Heart right ventricle (tissue), 16 donors: ENCODE measurements around the gene TSHR. TPM values are rescaled to one million over a fixed set of nuclear protein-coding genes. Genes with fewer than 3 reads are reported as not detected.

Experiments
- ATAC-seq, 8 donors: fragments of 200-7000 bp; cut with Tn5 transposase; one replicate each; pipeline ENCODE4 v1.9.1; 2020; ENCODE audit warnings: mild to moderate bottlenecking in 8 of 8, moderate library complexity in 8 of 8, moderate number of reproducible peaks in 1 of 8
- DNase-seq, 2 donors: peaks; one replicate each; pipeline ENCODE4 v3.0.0-alpha.2; 2020
- H3K27ac ChIP-seq, 10 donors: fragments of 200-600 bp; sonication (generic) in 2 of 10; one replicate each; pipeline versions ENCODE4 v1.5.0 to v1.8.0; 2020 to 2022; ENCODE audit warnings: mild to moderate bottlenecking in 3 of 10
- H3K27me3 ChIP-seq, 7 donors: fragments of 200-600 bp; one replicate each; pipeline ENCODE4 v1.8.0; 2021 to 2022; ENCODE audit warnings: mild to moderate bottlenecking in 2 of 7
- H3K36me3 ChIP-seq, 9 donors: fragments of 200-600 bp; sonication (generic) in 1 of 9; one replicate each; pipeline versions ENCODE4 v1.5.0 to v1.8.0; 2020 to 2022; ENCODE audit warnings: mild to moderate bottlenecking in 2 of 9
- H3K4me1 ChIP-seq, 9 donors: fragments of 200-600 bp; sonication (generic) in 1 of 9; one replicate each; pipeline versions ENCODE4 v1.5.0 to v1.8.0; 2020 to 2022; ENCODE audit warnings: mild to moderate bottlenecking in 4 of 9
- H3K4me3 ChIP-seq, 10 donors: fragments of 200-600 bp; sonication (generic) in 2 of 10; one replicate each; pipeline versions ENCODE4 v1.5.0 to v1.8.0; 2020 to 2022; ENCODE audit warnings: mild to moderate bottlenecking in 7 of 10, moderate library complexity in 2 of 10
- H3K9me3 ChIP-seq, 11 donors: fragments of 200-600 bp in 10 of 11; sonication (generic) in 2 of 11; one replicate each; pipeline versions ENCODE4 v1.5.0 to v1.8.0; 2013 to 2022; ENCODE audit warnings: mild to moderate bottlenecking in 2 of 11, control low read depth in 1 of 11, moderate library complexity in 1 of 11
- CTCF ChIP-seq, 9 donors: fragments of 200-600 bp; sonication (generic) in 2 of 9; IDR thresholded peaks; one replicate each; pipeline versions ENCODE4 v1.5.0 to v1.8.0; 2021 to 2022; ENCODE audit warnings: antibody characterized with exemption in 9 of 9, mild to moderate bottlenecking in 5 of 9, moderate library complexity in 1 of 9
- WGBS, 2 donors: extraction: QIAGEN DNeasy Blood & Tissue Kit; methylation state at CpG; one replicate each; pipeline ENCODE4 v1.1.7; 2013; ENCODE audit warnings: inconsistent platforms in 1 of 2; 5-methylcytosine and 5-hydroxymethylcytosine counted together
- intact Hi-C, 10 donors: fragments of 100-400 bp; cut with DNase I; formaldehyde crosslinking; loops; one replicate each; pipeline versions ENCODE4 v1.11.1 to v1.14.2; 2022
- polyA plus RNA-seq, 2 donors: library from polyadenylated mRNA; stranded (reverse); fragments of 200-250 nt; gene quantifications; one replicate each; pipeline ENCODE4 v1.2.3, GENCODE V29; 2013
- total RNA-seq, 10 donors: library from RNA; stranded (reverse); fragmentation: NEBNext Ultra II Directional in 3 of 10; extraction: Animal tissue kit (Norgen Biotek cat#: 25700) in 3 of 10; gene quantifications; one replicate each; pipeline versions ENCODE4 v1.2.1 to v1.2.4, GENCODE V29; 2021 to 2023
- donor health status: Arrhythmogenic right ventricular cardiomyopathy.
- donor health status: ischemic (EF 13 %, LVEDD 7.1; RV severe dilation, severe dysfunction).
- donor health status: healthy with polysubstance abuse.
- donor health status: DM: no; HTN: yes; CAD: no.
- donor health status: DM: no; HTN: no; CAD: no.
- donor health status: ischemic (EF 25% LVEDD 6.9; RV normal size, moderate dysfunction).
- donor health status: ischemic (EF 25% LVEDD 5.7; RV mildly dilated, moderate dysfunction).
- donor health status: healthy.
- donor health status: DM: yes; HTN: yes; CAD: no.
- donor health status: Ischemic cardiomyopathy.
- donor health status: ischemic (EF 35%, LVEDD 5.7; RV mildly dilated, moderate dysfunction).
- donor health status: nonischemic (EF 11% LVEDD 7.7; RV severe dilation, severe dysfunction).
- donor health status: DM: yes; HTN: yes; CAD: no.
- donor health status: PGD.
- donor health status: ischemic (EF 29% LVEDD 5.4; RV normal size, mild dysfunction).
- donor health status: nonischemic (EF 23%, LVEDD 6.1; RV moderate dilation, normal function).

TSHR gene
- total and polyA plus RNA-seq, 12 donors, result 0.04 TPM; not detected in 11

- H3K9me3 ChIP-seq, result no peaks in the 10 kb centered on the region
- H3K36me3 ChIP-seq, result no peaks in the 10 kb centered on the region
- peak in 8 of 9 donors; percentile 23 to 66 (median 50) for TF ChIP-seq CTCF (IDR thresholded peaks at IDR 0.05)
- WGBS, 2 donors, result 14% methylated on average over 1 of the region's 1 CpG
- peak overlapping the region in 1 of 10 donors; percentile 23 for H3K27ac ChIP-seq
- DNase-seq (peak in 1 of 2 donors; percentile 44), ATAC-seq (peak; percentile 61 to 95 (median 90))
- H3K27me3 ChIP-seq, result no peaks in the 10 kb centered on the region
- intact Hi-C loops, result loop anchor here in 4 of 10 donors (10.0 kb wide), 2 partner anchors 169 to 209 kb away; partner anchors contain the start of gene TSHR (in 3 of the 4)
- peaks cover 0 to 18% (median under 1%) of the 10 kb centered on the region in 9 donors for H3K4me1 ChIP-seq
- no peak overlapping the region for H3K4me3 ChIP-seq
Observed at GRCh38 chr14:81164167-81164774, 208.8 kb downstream of the TSHR start.

- no peaks in the 10 kb centered on the region for H3K9me3 ChIP-seq
- TF ChIP-seq CTCF (IDR thresholded peaks at IDR 0.05), result no peak
- H3K4me3 ChIP-seq, result no peak overlapping the region
- intact Hi-C loops, result loop anchor here in 5 of 10 donors (5.0 to 10.0 kb wide), 3 partner anchors 168 to 210 kb away; partner anchors contain the start of gene TSHR (in 3 of the 5)
- H3K36me3 ChIP-seq, result no peaks in the 10 kb centered on the region
- H3K27me3 ChIP-seq, result no peaks in the 10 kb centered on the region
- ATAC-seq (peak in 1 of 8 donors; percentile 43), DNase-seq (peak in 1 of 2 donors; percentile 6)
- H3K27ac ChIP-seq, result peak overlapping the region in 1 of 10 donors; percentile 23
- 28 to 46% methylated on average over 4 of the region's 4 CpGs for WGBS, 2 donors
- peaks cover 0 to 25% (median 7%) of the 10 kb centered on the region in 9 donors for H3K4me1 ChIP-seq
Observed at GRCh38 chr14:81165188-81165587, 209.8 kb downstream of the TSHR start.

GRCh38 chr14:81166121-81166520 lies 210.7 kb downstream of the TSHR start:
- Histone ChIP-seq H3K36me3 (no peaks in the 10 kb centered on the region), H3K27me3 (no peaks in the 10 kb centered on the region), H3K9me3 (no peaks in the 10 kb centered on the region), H3K4me1 (peaks cover 0 to 30% (median 8%) of the 10 kb centered on the region in 9 donors), H3K4me3 (no peak overlapping the region), H3K27ac (no peak overlapping the region)
- WGBS, 2 donors, result 82 to 86% methylated on average over 2 of the region's 2 CpGs
- no peak for TF ChIP-seq CTCF (IDR thresholded peaks at IDR 0.05)
- ATAC-seq, result no peak
- intact Hi-C loops, result loop anchor here in 5 of 10 donors (5.0 to 10.0 kb wide), 3 partner anchors 169 to 211 kb away; partner anchors contain the start of gene TSHR (in 3 of the 5)
- DNase-seq, result no peak

GRCh38 chr14:81169267-81169666 lies 213.8 kb downstream of the TSHR start:
- no peak for TF ChIP-seq CTCF (IDR thresholded peaks at IDR 0.05)
- Histone ChIP-seq H3K9me3 (no peaks in the 10 kb centered on the region), H3K4me3 (peak overlapping the region in 8 of 10 donors; percentile 67 to 84 (median 76)), H3K27me3 (no peaks in the 10 kb centered on the region), H3K27ac (peak overlapping the region in 9 of 10 donors; percentile 89 to 98 (median 93)), H3K36me3 (no peaks in the 10 kb centered on the region), H3K4me1 (peaks cover 0 to 38% (median 8%) of the 10 kb centered on the region in 9 donors)
- DNase-seq (no peak), ATAC-seq (no peak)
- intact Hi-C loops, result loop anchor here in 5 of 10 donors (5.0 to 10.0 kb wide), 3 partner anchors 172 to 214 kb away; partner anchors contain the start of gene TSHR (in 3 of the 5)
- 59 to 62% methylated on average over 4 of the region's 4 CpGs for WGBS, 2 donors
